Stomach (tissue), 4 donors: Measurements from ENCODE around the gene EFCAB14.
"Not testable (repeated sequence)": the region's sequence is repeated elsewhere in the genome, so short reads cannot be mapped to it uniquely, and the experiment has no call there.

Experiments used
- EP300 ChIP-seq: sonication (generic); formaldehyde crosslinking; IDR thresholded peaks from one replicate; pipeline ENCODE4 v1.6.1; 2017; ENCODE audit warnings: antibody characterized with exemption
- POLR2A ChIP-seq, 4 donors: fragments of 450-650 bp; IDR thresholded peaks; one replicate each; pipeline ENCODE4 v1.6.1; 2016; ENCODE audit warnings: antibody characterized with exemption in 4 of 4, control low read depth in 2 of 4, mild to moderate bottlenecking in 1 of 4, moderate library complexity in 1 of 4
- POLR2AphosphoS5 ChIP-seq, 3 donors: sonication (generic); formaldehyde crosslinking; IDR thresholded peaks; one replicate each; pipeline ENCODE4 v1.6.1; 2016; ENCODE audit warnings: antibody characterized with exemption in 3 of 3
- TF ChIP-seq, protein P1 (sequence below), 7 experiments: fragments of 450-650 bp in 4 of 7; fragments of 200-600 bp in 3 of 7; sonication (generic) in 3 of 7; IDR thresholded peaks; one replicate each; pipeline ENCODE4 v1.5.1; 2016 to 2019; ENCODE audit warnings: antibody characterized with exemption in 7 of 7, control low read depth in 2 of 7, mild to moderate bottlenecking in 1 of 7

DNA sequence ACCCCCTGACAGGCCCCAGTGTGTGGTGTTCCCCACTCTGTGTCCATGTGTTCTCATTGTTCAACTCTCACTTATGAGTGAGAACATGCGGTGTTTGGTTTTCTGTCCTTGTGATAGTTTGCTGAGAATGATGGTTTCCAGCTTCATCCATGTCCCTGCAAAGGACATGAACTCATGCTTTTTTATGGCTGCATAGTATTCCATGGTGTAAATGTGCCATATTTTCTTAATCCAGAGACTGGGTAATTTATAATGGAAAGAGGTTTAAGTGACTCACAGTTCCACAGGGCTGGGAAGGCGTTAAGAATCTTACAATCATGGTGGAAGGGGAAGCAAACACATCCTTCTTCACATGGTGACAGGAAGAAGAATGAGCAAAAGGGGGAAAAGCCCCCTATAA is 64.2 kb downstream of the EFCAB14 start:
- TF ChIP-seq, protein P1, sequence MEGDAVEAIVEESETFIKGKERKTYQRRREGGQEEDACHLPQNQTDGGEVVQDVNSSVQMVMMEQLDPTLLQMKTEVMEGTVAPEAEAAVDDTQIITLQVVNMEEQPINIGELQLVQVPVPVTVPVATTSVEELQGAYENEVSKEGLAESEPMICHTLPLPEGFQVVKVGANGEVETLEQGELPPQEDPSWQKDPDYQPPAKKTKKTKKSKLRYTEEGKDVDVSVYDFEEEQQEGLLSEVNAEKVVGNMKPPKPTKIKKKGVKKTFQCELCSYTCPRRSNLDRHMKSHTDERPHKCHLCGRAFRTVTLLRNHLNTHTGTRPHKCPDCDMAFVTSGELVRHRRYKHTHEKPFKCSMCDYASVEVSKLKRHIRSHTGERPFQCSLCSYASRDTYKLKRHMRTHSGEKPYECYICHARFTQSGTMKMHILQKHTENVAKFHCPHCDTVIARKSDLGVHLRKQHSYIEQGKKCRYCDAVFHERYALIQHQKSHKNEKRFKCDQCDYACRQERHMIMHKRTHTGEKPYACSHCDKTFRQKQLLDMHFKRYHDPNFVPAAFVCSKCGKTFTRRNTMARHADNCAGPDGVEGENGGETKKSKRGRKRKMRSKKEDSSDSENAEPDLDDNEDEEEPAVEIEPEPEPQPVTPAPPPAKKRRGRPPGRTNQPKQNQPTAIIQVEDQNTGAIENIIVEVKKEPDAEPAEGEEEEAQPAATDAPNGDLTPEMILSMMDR (IDR thresholded peaks at IDR 0.05): not testable (repeated sequence)
- TF ChIP-seq POLR2AphosphoS5 (IDR thresholded peaks at IDR 0.05); POLR2A (IDR thresholded peaks at IDR 0.05); EP300: not testable (repeated sequence)
